Stimulated activated CD8-positive, alpha-beta memory T cell treated with anti-CD3 and anti-CD28 coated beads, Interleukin-12 subunit alpha, Interleukin-12 subunit beta, amount 100 ng/mL, for 24 hours (primary cell): ENCODE results near the gene PRM2.
A peak's percentile ranks its signal among the peaks of the same experiment; 100 is the strongest.

Source experiments
- DNase-seq: peaks from one replicate; pipeline ENCODE4 v3.0.0-alpha.2; 2020; ENCODE audit errors: extremely low read depth

The PRM2 gene

DNA sequence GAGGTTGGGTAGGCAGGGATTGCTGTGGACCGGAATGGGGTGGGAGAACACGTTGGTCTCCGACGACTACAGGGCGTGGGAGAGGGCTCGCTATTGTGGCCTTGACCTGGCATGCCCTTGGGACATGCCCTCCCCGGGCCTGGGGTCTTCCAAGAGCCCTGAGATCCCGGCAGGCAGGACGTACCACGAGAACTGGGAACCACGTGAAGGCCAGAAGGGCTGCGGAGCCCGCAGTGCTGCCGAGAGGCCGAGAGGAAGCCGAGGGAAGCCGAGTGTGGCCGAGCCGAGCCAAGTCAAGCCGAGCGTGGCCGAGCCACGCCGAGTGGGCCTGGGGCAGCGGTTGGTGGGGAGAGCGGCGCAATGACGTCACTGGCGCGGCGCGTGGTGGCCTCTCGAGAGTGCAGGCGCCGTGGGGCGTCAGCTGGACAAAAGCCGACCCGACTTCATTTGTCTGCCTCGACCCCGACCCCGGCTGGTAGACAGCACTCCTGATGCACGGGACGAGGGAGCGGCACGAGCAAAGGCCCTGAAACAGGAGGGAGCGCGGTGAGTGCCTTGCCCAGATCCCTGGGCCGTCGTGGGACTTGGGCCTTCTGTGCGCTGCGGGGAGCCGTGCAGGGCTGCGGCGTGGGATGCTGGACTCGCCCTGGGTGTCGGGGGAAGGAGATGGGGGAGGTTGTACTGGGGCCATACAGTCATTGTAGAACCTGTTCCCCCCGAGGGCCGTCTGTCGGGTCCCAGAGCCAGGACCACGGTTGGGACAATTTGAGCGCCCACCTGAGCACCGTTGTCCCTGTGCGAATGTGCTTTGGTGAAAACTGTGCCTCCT lies 26.8 kb downstream of the PRM2 start:
- no peak for DNase-seq

DNA sequence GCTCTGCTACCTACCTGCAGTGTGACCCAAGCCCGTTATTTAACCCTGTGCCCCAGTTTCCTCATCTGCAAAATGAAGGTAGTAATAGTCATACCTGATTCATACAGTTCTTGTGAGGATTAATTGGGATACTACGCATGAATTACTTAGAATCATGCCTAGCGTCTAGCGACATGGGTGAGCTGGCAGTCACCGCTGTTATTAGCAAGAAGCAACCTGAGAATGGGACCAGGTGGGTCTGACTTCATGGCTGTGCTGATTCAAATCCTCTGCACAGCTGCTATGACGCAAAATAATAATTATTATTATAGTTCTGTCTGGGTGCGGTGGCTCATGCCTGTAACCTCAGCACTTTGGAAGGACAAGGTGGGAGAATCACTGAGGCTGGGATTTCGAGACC lies 28.1 kb downstream of the PRM2 start:
- no peak for DNase-seq

DNA sequence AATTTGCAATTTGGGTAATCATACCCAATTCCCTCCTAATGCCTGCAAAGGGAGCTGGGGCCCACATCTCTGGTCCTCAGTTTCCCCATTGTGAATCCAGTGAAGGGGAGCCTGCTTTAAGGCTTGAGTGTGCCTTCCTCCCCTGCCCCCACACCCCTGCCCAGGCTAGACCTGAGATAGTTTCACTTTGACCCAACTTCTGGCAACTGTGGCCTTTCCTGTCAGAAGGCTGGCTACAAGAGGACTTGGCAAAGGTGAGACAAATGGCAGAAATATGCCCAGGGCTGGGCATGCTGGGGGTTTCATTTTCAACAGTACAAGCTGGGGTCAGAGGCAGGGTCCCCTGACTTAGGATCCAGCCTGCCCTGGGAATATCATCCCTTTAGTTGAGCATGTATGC lies 30.3 kb downstream of the PRM2 start:
- DNase-seq, result no peak

DNA sequence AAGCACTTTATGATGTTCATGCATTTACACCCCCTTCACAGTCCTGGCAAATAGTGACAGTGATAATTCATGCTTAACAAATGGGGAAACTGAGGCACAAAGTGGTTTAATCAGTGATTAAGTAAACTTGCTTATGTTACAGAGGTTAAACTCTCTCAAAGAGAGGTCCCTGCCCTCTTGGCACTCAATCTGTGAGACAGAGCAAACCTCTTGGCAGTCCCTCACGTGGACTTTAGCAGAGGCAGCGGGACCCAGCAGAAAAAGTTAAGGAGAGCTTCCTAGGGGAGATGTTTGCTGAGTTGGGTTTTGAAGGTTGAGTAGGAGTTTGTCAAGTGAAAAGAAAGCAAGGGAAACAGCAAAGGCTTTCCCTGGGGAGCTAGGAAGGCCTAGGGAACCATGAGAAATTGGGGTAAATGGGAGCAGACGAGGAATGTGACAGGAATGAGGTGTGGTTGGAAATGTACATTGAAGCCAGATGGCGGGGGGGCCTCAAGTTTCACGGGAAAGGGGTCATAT lies 31.0 kb downstream of the PRM2 start:
- DNase-seq, result no peak

DNA sequence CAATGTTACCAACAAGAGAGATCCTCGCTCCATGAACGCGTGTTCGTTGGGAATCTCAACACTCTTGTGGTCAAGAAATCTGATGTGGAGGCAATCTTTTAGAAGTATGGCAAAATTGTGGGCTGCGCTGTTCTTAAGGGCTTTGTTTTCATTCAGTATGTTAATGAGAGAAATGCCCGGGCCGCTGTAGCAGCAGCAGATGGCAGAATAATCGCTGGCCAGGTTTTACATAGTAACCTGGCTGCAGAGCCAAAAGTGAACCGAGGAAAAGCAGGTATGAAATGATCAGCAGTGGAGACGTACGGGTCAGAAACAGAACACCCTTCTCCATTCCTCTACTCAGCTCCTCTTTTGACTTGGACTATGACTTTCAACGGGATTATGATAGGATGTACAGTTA lies 33.6 kb downstream of the PRM2 start:
- no peak for DNase-seq

DNA sequence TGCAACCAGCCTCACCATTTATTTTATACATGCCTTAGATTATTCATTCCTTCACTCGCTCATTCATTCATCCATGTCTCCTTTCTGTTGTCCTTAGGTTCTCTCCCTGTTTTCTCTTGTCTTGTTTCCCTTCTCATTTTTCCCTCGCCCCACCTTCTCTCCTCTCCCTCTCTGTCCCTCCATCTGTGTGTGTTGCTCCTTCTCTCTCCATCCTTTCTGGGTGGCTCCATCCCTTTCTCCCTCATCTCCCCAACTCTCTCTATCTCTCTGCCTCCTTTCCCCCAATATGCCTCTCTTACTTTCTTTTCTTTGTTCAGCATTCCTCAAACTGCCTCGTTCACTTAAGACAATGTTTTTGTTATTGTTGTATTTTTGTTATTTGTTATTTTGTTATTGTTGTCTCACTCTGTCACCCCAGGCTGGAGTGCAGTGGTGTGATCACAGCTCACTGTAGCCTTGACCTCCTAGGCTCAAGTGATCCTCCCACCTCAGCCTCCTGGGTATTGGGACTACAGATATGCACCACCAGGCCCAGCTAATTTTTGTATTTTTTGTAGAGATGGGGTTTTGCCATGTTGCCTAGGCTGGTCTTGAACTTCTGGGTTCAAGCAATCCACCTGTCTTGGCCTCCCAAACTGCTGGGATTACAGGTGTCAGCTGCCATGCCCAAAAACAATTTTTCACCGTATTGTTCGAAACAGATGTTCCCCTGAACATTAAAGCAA lies 34.6 kb downstream of the PRM2 start:
- no peak for DNase-seq

DNA sequence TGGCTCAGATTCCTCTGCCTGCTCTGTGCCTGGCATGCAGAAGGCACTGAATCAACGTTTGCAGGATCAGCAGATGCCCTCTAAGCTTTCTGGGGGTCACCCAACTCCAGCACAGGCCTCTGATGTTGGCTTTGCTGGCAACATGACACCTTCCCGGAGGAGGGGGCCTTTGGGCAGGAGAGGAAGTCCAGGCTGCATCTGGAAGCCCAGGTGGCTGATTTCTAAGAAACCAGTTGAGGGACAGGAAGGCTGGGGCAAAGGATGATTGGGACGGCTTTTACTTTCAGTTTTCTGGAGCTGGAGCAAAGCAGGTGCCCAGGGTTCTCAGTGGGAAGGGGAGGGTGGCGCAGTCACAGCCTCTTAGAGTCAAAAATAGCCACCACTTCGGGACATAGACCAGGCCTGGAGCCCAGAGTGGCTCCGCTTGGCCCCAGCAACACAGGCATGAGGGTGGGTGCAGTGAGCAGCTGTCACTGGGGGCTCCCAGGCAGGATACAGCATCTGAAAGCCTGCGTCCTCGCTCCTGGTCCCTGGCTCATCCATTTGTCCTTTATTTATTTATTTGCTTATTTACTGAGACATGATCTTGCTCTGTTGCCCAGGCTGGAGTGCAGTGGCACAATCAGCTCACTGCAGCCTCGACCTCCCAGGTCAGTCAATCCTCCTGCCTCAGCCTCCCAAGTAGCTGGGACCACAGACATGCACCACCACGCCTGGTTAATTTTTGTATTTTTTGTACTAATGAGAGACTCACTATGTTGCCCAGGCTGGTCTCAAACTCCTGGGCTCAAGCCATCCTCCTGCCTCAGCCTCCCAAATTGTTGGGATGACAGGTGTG lies 35.4 kb downstream of the PRM2 start:
- no peak for DNase-seq

DNA sequence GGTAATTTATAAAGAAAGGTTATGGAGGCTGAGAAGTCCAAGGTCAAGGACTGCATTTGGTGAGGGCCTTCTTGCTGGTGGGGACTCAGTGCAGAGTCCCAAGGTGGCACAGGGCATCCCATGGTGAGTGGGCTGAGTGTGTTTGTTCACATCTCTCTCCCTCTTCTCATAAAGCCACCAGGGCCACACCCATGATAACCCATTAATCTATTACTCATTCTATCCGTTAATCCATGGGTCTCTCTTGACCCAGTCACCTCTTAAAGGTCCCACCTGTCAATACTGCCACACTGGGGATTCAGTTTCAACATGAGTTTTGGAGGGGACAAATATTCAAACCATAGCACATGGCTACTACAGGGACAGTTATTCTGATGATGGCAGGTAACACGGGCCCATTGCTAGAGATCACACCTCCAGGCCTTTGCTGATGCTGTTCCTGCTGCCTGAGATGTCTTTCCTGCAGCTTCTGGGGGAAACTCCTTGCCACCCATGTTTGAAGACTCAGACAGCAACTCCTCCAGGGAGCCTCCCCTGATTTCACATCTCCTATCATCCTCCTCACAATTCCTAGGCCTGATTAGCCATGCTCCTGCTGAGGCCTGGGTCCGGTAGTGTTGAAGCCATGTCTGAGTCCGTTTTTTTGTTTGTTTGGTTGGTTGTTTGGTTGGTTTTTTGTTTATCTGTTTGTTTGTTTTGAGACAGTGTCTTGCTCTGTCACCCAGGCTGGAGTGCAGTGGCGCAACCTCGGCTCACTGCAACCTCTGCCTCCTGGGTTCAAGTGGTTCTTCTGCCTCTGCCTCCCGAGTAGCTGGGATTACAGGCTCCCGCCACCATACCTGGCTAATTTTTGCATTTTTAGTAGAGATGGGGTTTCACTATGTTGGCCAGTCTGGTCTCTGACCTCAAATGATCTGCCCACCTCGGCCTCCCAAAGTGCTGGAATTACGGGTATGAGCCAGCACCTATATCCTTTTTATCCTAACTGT lies 36.3 kb downstream of the PRM2 start:
- no peak for DNase-seq

DNA sequence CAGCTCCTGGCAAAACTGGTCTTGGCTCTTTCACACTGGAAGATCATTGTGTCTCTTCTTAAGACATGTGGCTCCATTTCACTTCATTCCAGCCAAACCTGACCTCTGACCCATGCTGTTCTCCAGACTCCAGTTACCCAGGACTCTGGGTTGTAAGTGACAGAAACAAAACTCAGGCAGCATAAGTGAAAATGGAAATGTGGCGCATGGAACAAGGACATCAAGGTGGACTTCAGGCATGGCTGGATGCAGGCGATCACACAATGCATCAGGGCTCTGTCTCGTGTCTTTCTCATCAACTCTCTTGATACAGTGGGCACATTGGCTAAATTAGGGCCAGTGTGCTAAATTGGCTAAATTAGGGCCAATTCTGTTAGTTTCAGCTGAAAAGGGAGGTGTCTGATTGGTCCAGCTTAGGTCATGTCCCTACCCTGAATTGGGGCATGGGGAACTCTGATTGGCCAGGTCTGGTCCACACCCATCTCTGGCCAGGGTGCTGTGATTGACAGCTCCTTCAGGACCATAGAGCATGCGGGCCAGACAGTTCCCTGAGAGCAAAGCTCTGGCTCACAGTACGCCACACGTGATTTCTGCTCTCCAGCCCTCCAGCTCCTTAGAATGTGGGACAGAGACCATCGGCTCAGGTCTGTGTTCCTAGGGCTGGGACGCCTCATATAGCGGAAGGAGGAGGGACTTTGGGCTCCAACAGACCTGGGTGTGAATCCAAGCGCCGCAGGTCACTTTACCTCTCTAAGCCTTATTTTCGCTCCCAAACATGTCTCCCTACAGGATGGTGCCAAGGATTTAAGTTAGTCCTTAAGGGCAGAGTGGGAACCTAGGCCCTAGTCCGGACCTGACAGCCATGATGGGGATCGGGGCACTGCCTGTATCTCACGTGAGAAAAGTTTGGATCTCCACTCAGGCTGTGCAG lies 37.7 kb downstream of the PRM2 start:
- no peak for DNase-seq

DNA sequence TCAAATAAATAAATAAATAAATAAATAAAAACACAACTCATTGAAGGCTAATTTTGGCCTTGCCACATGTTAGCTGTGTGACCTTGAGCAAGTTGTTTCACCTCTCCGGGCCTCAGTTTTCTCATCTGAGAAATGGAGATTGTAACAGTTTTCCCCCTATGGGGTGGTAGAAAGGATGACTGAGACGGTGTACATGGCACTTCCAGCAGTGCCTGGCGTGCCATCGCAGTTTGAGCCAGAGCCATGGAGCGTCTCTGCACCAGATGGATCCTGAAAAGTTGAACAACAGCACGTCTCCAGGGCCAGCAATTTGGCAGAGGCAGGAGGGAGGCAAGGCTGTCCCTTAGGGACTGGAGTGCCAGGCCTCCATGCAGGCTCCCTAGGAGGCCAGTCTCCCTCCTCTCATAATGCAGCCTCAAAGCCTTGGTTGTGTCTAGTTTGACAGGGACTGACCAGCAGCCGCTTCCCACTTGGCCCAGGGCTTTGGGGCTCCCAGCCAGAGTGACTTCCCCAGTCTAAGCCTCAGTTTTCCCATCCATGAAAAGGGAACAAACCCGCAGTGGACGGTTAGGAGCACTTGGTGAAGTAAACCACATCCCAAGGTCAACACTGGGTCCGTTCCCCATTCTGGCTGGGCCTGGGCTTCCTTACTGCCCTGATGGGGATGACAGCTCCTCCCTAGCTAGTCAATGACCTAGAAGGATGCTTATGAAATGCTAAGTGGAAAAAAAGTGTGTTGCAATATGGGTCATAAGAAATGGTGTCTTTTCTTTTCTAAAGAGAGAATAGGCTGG lies 39.6 kb downstream of the PRM2 start:
- no peak for DNase-seq

DNA sequence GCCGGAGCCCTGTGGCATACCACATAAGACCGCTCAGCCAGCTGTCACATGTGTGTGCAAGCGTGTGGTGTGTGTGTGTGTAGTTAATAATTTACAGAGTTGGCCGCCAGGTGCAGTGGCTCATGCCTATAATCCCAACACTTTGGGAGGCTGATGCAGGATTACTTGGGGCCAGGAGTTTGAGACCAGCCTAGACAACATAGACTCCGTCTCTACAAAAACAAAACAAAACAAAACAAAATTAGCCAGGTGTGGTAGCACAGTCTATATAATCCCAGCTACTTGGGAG lies 40.6 kb downstream of the PRM2 start:
- no peak for DNase-seq

DNA sequence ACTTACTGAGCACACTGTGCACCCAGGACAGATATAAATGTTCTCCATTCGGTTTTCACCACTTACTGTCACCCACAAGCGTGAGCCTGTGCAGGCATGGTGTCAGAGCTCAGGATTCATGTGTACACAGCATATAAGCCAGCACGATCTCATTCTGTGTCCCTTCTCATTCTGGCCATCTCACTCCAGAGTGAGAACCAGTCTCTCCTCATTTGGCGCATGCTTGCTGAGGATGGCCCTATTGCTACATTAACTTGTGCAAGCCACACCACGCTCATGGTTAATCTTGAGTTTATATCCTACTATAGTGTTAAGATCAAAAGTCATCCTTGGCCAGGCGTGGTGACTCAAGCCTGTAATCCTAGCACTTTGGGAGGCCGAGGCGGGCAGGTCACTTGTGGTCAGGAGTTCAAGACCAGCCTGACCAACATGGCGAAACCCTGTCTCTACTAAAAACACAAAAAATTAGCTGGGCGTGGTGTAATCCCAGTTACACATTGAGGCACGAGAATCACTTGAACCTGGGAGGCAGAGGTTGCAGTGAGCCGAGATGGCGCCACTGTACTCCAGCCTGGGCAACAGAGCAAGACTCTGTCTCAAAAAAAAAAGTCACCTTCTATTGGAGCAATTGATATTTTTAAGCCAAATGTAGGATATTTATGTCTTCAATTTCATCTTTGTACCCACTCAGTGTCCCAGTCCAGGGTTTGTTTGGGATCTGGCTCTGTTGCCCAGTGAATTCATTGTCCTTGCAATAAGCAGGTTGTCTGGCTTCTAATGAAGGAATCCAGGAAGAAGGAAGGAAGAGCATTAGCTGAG lies 41.2 kb downstream of the PRM2 start:
- DNase-seq, result no peak

DNA sequence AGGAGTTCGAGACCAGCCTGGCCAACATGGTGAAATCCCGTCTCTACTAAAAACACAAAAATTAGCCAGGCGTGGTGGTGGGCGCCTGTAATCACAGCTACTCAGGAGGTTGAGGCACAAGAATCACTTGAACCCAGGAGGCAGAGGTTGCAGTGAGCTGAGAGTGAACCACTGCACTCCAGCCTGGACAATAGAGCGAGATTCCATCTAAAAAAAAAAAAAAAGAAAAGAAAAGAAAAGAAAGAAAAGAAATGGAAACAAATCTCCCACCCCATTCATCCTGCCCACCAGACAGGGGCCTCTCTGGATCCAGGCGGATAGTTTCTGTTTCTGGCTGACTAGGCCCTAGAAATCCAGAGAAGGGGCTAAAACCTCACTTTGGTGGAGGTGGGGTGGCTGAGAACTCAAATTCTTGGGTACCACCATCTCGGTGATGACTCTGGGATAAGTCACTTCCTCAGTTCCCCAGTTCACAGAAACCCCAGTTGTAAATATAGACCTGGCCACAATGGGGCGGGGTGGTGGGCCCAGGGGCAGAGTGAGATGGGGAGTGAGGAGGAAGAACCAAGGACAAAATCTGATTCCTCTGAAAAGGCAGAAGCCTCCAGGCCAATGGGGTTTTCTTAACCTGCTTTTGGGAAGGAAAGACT lies 42.4 kb downstream of the PRM2 start:
- peak; percentile 69 for DNase-seq

DNA sequence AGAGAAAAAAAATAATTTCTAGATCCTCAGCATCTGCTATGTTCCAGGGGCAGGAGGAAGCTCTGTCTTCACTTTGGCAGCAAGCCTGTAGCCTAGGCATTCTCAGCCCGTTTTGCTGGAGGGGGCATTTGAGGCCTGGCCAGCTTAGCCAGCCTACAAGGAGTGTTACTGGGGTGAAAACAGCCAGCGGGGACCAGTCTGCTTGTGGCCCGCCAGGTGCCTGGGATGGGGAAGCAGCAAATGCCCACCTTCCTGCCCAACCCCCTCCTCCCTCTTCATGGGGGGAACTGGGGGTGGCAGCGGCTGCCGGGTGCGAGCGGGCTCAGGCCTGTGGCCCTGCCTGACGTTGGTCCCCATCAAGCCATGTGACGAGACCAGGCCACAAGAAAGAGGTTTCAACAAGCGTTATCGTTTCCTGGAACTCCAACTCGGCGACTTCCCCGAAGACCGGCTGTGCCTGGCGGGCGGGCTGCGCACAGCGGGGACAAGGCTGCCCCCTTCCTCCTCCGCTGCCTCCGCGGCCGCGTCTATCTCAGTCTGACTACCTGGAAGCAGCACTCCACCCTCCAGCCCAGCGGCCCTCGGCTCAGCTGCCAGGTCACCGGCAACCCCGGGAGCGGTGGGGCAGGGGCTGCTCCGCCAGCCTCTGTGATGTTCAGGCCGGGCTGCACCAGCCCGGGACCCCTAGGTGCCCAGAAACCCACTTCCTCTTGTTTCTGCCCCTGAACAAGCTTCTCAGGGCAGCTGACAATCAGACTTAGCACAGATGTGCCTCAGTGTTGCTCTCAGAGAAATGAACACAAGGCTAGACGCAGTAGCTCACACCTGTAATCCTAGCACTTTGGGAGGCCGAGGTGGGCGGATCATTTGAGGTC lies 43.2 kb downstream of the PRM2 start:
- DNase-seq, result peak; percentile 82

DNA sequence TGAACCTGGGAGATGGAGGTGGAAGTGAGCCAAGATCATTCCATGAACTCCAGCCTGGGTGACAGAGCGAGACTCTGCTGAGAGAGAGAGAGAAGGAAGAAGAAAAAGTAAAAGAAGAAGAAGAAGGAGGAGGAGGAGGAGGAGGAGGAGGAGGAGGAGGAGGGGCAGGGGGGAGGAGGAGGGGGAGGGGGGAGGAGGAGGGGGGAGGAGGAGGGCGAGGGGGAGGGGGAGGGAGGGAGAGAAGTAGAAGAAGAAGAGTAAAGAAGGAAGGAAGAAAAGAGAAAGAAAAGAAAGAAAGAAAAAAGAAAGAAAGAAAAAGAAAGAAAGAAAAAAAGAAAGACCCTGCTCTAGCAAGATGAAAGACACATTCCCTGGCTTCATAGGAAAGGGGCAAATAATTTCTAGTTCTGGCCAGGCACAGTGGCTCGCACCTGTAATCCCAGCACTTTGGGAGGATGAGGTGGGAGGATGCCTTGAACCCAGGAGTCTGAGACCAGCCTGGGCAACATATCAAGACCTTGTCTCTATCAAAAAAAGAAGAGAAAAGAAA lies 43.9 kb downstream of the PRM2 start:
- no peak for DNase-seq

DNA sequence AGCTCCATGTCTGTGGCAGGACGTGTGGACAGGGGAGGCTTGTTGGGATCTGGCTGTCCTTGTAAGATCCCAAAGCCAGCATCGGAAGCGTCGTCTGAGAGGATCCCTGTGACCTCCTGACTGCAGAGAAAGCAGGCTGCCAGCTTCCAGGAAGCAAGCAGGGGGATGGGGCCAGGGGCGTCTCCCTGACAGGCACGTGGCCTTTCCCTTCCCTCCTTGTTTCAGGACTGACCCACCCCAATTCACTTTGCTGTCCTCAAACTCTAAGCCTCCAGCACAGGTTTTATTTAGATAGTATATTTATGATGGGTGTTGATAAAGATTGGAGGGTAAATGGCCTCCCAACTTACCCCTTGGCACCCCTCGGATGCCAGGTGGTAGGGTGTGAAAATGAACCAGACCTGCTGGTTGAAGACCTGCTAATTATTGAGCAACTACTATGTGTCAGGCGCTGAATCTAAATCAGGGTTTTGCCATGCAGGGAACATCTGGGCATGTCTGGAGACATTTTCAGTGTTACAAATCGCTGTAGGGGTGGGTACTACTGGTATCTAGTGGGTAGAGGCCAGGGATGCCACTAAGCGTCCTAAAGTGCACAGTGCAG lies 44.8 kb downstream of the PRM2 start:
- DNase-seq, result no peak
